HepG2 (cell line): Measurements from ENCODE around the gene TOLLIP. TPM values are rescaled to one million over a fixed set of nuclear protein-coding genes. Genes with fewer than 3 reads are reported as not detected.
A peak's percentile ranks its signal among the peaks of the same experiment; 100 is the strongest.

Source experiments
- CEBPB ChIP-seq: IDR thresholded peaks from 2 replicates; pipeline ENCODE4 v1.6.1; 2011; ENCODE audit warnings: low read depth, low read length, improper control_type of control experiment, borderline replicate concordance
- EP300 ChIP-seq, 3 experiments: sonication (generic) in 1 of 3; formaldehyde crosslinking in 1 of 3; IDR thresholded peaks; 2 replicates each; pipeline versions ENCODE4 v1.5.1 to v1.6.1; 2011 to 2020; ENCODE audit warnings: low read depth in 2 of 3, low read length in 2 of 3, borderline replicate concordance in 1 of 3, improper control_type of control experiment in 1 of 3, mild to moderate bottlenecking in 1 of 3, missing genetic modification reagents in 1 of 3, moderate library complexity in 1 of 3
- MAFG ChIP-seq: sonication (generic); formaldehyde crosslinking; IDR thresholded peaks from 2 replicates; pipeline ENCODE4 v1.5.1; 2020; ENCODE audit warnings: mild to moderate bottlenecking, missing genetic modification reagents
- NFE2 ChIP-seq: sonication (generic); formaldehyde crosslinking; IDR thresholded peaks from 2 replicates; pipeline ENCODE4 v1.4.0; 2020; ENCODE audit warnings: missing genetic modification reagents
- NR2F6 ChIP-seq, 2 experiments: IDR thresholded peaks; 2 replicates each; pipeline ENCODE4 v1.6.1; 2016; ENCODE audit warnings: antibody characterized with exemption in 1 of 2, mild to moderate bottlenecking in 1 of 2
- SALL1 ChIP-seq: sonication (generic); formaldehyde crosslinking; IDR thresholded peaks from 2 replicates; pipeline ENCODE4 v1.8.0; 2022; ENCODE audit warnings: mild to moderate bottlenecking, missing genetic modification reagents
- polyA plus RNA-seq, 8 experiments: library from polyadenylated mRNA; depleted of rRNA in 3 of 8; stranded (reverse) in 7 of 8; unstranded in 1 of 8; fragments of >200 nt; fragmentation: Illumina TruSeq in 4 of 8; extraction: Trizol in 4 of 8; gene quantifications; 2 replicates each; pipeline versions ENCODE4 v1.2.1 to v1.2.3, GENCODE V29; 2011 to 2016; ENCODE audit warnings: low read depth in 4 of 8, missing spikeins in 1 of 8, mixed read lengths in 1 of 8; ENCODE audit not compliant: insufficient read depth in 1 of 8
- total RNA-seq, 5 experiments: library from RNA; depleted of rRNA; stranded (reverse); fragments of >200 nt; fragmentation: Illumina TruSeq; extraction: Trizol; gene quantifications; 2 replicates each; pipeline ENCODE4 v1.2.3, GENCODE V29; 2016; ENCODE audit warnings: low read depth in 1 of 5
- TF ChIP-seq, protein P1 (sequence below): sonication (generic); formaldehyde crosslinking; IDR thresholded peaks from one replicate; pipeline ENCODE4 v1.5.1; 2020; ENCODE audit warnings: mild to moderate bottlenecking, missing genetic modification reagents; ENCODE audit errors: not compliant biosample characterization
- TF ChIP-seq, protein P2 (sequence below), 2 experiments: IDR thresholded peaks; 2 replicates each; pipeline ENCODE4 v1.6.1; 2011 to 2012; ENCODE audit warnings: low read length in 2 of 2, borderline replicate concordance in 1 of 2, low read depth in 1 of 2, mild to moderate bottlenecking in 1 of 2, moderate library complexity in 1 of 2
- TF ChIP-seq, protein P3 (sequence below): sonication (generic); formaldehyde crosslinking; IDR thresholded peaks from 2 replicates; pipeline ENCODE4 v1.5.1; 2020; ENCODE audit warnings: mild to moderate bottlenecking, moderate library complexity, missing genetic modification reagents
- TF ChIP-seq, protein P4 (sequence below): sonication (generic); formaldehyde crosslinking; IDR thresholded peaks from 2 replicates; pipeline ENCODE4 v1.5.1; 2020; ENCODE audit warnings: mild to moderate bottlenecking, missing genetic modification reagents, moderate library complexity

Gene TOLLIP
- total and polyA plus RNA-seq, 2 of the 13 experiments (the other 11 are each of a cell fraction or from before 2014, with no cell fraction given) = 25.9 to 47.5 TPM

DNA sequence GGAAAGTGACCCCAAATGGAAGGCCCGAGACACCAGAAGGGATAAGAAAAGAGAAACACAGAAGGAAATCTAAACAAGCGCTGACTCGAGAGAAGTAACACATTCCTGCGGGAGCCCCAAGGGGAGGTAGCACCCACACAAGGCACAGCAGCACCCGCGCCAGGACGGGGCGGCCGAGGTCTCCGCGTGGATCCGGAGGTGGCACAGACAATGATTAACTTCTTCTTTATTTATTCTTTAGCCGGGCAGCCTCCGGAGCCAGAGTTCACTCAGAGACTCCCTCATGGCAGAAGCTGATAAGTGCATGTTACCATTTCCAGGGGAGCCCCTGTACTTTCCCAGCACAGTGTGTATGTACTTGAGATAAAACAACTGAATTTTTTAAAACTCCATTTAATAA lies 5.1 kb downstream of the TOLLIP start (continued):
- TF ChIP-seq, protein P1, sequence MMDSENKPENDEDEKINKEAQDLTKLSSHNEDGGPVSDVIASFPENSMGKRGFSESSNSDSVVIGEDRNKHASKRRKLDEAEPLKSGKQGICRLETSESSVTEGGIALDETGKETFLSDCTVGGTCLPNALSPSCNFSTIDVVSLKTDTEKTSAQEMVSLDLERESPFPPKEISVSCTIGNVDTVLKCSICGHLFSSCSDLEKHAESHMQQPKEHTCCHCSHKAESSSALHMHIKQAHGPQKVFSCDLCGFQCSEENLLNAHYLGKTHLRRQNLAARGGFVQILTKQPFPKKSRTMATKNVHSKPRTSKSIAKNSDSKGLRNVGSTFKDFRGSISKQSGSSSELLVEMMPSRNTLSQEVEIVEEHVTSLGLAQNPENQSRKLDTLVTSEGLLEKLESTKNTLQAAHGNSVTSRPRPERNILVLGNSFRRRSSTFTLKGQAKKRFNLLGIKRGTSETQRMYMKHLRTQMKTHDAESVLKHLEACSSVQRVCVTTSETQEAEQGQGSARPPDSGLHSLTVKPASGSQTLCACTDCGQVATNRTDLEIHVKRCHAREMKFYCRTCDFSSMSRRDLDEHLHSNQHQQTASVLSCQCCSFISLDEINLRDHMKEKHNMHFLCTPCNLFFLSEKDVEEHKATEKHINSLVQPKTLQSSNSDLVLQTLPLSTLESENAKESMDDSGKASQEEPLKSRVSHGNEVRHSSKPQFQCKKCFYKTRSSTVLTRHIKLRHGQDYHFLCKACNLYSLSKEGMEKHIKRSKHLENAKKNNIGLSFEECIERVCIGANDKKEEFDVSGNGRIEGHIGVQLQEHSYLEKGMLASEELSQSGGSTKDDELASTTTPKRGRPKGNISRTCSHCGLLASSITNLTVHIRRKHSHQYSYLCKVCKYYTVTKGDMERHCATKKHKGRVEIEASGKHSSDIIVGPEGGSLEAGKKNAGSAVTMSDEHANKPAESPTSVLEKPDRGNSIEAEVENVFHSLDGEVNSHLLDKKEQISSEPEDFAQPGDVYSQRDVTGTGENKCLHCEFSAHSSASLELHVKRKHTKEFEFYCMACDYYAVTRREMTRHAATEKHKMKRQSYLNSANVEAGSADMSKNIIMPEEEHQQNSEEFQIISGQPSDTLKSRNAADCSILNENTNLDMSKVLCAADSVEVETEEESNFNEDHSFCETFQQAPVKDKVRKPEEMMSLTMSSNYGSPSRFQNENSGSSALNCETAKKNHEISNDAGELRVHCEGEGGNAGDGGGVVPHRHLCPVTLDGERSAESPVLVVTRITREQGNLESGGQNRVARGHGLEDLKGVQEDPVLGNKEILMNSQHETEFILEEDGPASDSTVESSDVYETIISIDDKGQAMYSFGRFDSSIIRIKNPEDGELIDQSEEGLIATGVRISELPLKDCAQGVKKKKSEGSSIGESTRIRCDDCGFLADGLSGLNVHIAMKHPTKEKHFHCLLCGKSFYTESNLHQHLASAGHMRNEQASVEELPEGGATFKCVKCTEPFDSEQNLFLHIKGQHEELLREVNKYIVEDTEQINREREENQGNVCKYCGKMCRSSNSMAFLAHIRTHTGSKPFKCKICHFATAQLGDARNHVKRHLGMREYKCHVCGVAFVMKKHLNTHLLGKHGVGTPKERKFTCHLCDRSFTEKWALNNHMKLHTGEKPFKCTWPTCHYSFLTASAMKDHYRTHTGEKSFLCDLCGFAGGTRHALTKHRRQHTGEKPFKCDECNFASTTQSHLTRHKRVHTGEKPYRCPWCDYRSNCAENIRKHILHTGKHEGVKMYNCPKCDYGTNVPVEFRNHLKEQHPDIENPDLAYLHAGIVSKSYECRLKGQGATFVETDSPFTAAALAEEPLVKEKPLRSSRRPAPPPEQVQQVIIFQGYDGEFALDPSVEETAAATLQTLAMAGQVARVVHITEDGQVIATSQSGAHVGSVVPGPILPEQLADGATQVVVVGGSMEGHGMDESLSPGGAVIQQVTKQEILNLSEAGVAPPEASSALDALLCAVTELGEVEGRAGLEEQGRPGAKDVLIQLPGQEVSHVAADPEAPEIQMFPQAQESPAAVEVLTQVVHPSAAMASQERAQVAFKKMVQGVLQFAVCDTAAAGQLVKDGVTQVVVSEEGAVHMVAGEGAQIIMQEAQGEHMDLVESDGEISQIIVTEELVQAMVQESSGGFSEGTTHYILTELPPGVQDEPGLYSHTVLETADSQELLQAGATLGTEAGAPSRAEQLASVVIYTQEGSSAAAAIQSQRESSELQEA (CRISPR knock-in tag) = no peak
- TF ChIP-seq SALL1 (CRISPR knock-in tag) (peak; percentile 82), NFE2 (CRISPR knock-in tag) (no peak), CEBPB (no peak), EP300 (IDR thresholded peaks at IDR 0.05; ENCODE audit: low read depth in 2 of 2, low read length in 2 of 2) (peak in 1 of 2 experiments; percentile 61; a peak in 2 of 4 replicates), EP300 (CRISPR knock-in tag; IDR thresholded peaks at IDR 0.05; ENCODE audit: borderline replicate concordance) (no peak), NR2F6 (IDR thresholded peaks at IDR 0.05) (no peak), NR2F6 (CRISPR knock-in tag; IDR thresholded peaks at IDR 0.05) (0 out of 2 replicates have a peak, but pooled peaks have one; percentile 14), MAFG (CRISPR knock-in tag) (no peak)
- TF ChIP-seq, protein P2, sequence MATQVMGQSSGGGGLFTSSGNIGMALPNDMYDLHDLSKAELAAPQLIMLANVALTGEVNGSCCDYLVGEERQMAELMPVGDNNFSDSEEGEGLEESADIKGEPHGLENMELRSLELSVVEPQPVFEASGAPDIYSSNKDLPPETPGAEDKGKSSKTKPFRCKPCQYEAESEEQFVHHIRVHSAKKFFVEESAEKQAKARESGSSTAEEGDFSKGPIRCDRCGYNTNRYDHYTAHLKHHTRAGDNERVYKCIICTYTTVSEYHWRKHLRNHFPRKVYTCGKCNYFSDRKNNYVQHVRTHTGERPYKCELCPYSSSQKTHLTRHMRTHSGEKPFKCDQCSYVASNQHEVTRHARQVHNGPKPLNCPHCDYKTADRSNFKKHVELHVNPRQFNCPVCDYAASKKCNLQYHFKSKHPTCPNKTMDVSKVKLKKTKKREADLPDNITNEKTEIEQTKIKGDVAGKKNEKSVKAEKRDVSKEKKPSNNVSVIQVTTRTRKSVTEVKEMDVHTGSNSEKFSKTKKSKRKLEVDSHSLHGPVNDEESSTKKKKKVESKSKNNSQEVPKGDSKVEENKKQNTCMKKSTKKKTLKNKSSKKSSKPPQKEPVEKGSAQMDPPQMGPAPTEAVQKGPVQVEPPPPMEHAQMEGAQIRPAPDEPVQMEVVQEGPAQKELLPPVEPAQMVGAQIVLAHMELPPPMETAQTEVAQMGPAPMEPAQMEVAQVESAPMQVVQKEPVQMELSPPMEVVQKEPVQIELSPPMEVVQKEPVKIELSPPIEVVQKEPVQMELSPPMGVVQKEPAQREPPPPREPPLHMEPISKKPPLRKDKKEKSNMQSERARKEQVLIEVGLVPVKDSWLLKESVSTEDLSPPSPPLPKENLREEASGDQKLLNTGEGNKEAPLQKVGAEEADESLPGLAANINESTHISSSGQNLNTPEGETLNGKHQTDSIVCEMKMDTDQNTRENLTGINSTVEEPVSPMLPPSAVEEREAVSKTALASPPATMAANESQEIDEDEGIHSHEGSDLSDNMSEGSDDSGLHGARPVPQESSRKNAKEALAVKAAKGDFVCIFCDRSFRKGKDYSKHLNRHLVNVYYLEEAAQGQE (IDR thresholded peaks at IDR 0.05; ENCODE audit: borderline replicate concordance in 1 of 2, low read depth in 1 of 2, low read length in 2 of 2) = peak in 1 of 2 experiments; percentile 70; a peak in 1 of 4 replicates
- TF ChIP-seq, protein P3, sequence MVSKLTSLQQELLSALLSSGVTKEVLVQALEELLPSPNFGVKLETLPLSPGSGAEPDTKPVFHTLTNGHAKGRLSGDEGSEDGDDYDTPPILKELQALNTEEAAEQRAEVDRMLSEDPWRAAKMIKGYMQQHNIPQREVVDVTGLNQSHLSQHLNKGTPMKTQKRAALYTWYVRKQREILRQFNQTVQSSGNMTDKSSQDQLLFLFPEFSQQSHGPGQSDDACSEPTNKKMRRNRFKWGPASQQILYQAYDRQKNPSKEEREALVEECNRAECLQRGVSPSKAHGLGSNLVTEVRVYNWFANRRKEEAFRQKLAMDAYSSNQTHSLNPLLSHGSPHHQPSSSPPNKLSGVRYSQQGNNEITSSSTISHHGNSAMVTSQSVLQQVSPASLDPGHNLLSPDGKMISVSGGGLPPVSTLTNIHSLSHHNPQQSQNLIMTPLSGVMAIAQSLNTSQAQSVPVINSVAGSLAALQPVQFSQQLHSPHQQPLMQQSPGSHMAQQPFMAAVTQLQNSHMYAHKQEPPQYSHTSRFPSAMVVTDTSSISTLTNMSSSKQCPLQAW (CRISPR knock-in tag) = peak; percentile 94
- TF ChIP-seq, protein P4, sequence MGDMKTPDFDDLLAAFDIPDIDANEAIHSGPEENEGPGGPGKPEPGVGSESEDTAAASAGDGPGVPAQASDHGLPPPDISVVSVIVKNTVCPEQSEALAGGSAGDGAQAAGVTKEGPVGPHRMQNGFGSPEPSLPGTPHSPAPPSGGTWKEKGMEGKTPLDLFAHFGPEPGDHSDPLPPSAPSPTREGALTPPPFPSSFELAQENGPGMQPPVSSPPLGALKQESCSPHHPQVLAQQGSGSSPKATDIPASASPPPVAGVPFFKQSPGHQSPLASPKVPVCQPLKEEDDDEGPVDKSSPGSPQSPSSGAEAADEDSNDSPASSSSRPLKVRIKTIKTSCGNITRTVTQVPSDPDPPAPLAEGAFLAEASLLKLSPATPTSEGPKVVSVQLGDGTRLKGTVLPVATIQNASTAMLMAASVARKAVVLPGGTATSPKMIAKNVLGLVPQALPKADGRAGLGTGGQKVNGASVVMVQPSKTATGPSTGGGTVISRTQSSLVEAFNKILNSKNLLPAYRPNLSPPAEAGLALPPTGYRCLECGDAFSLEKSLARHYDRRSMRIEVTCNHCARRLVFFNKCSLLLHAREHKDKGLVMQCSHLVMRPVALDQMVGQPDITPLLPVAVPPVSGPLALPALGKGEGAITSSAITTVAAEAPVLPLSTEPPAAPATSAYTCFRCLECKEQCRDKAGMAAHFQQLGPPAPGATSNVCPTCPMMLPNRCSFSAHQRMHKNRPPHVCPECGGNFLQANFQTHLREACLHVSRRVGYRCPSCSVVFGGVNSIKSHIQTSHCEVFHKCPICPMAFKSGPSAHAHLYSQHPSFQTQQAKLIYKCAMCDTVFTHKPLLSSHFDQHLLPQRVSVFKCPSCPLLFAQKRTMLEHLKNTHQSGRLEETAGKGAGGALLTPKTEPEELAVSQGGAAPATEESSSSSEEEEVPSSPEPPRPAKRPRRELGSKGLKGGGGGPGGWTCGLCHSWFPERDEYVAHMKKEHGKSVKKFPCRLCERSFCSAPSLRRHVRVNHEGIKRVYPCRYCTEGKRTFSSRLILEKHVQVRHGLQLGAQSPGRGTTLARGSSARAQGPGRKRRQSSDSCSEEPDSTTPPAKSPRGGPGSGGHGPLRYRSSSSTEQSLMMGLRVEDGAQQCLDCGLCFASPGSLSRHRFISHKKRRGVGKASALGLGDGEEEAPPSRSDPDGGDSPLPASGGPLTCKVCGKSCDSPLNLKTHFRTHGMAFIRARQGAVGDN (CRISPR knock-in tag) = peak; percentile 78
